ENCODE data around the gene TGIF2. TPM values are rescaled to one million over a fixed set of nuclear protein-coding genes. Genes with fewer than 3 reads are reported as not detected.

The TGIF2 gene
- total and polyA plus RNA-seq, 2 of the 13 experiments (the other 11 are each of a cell fraction or from before 2014, with no cell fraction given): 41.3 to 53.9 TPM

- TF ChIP-seq E2F2 (CRISPR knock-in tag; IDR thresholded peaks at IDR 0.05; ENCODE audit: borderline replicate concordance): no peak
- no peak for TF ChIP-seq ATM (IDR thresholded peaks at IDR 0.05; ENCODE audit: borderline replicate concordance)
- peak; percentile 77; the same call in 1 of the 2 replicates for TF ChIP-seq ZNF280D (CRISPR knock-in tag; IDR thresholded peaks at IDR 0.05)
- peak; percentile 75; the same call in 1 of the 2 replicates for TF ChIP-seq RXRA (CRISPR knock-in tag; IDR thresholded peaks at IDR 0.05)
- TF ChIP-seq ZNF772 (CRISPR knock-in tag; IDR thresholded peaks at IDR 0.05): 0 out of 2 replicates have a peak, but pooled peaks have one; percentile 70
- no peak for TF ChIP-seq ELF4 (CRISPR knock-in tag; IDR thresholded peaks at IDR 0.05; ENCODE audit: borderline replicate concordance)
- no peak; the same call in 1 of the 2 replicates for TF ChIP-seq NFE2L1 (CRISPR knock-in tag; IDR thresholded peaks at IDR 0.05; ENCODE audit: borderline replicate concordance)
- peak; percentile 88 for TF ChIP-seq YEATS2 (CRISPR knock-in tag; IDR thresholded peaks at IDR 0.05; ENCODE audit: borderline replicate concordance)
- TF ChIP-seq ZNF580 (CRISPR knock-in tag; IDR thresholded peaks at IDR 0.05; ENCODE audit: borderline replicate concordance, low read depth): 0 out of 2 replicates have a peak, but pooled peaks have one; percentile 22
- TF ChIP-seq UBTF (CRISPR knock-in tag; IDR thresholded peaks at IDR 0.05): peak; percentile 69
- no peak for TF ChIP-seq ZFP1 (CRISPR knock-in tag; IDR thresholded peaks at IDR 0.05)
- peak; percentile 58; the same call in 1 of the 2 replicates for TF ChIP-seq HOMEZ (CRISPR knock-in tag; IDR thresholded peaks at IDR 0.05; ENCODE audit: low read depth)
- TF ChIP-seq ZNF710 (CRISPR knock-in tag; IDR thresholded peaks at IDR 0.05; ENCODE audit: borderline replicate concordance): no peak
- TF ChIP-seq ZNF503 (CRISPR knock-in tag; IDR thresholded peaks at IDR 0.05): no peak; the same call in 1 of the 2 replicates
Measured at GRCh38 chr20:36632487-36633284, 59.3 kb downstream of the TGIF2 start (continued).
